Ureter (tissue), 1 donor: ENCODE results near the gene GLP1R. TPM values are rescaled to one million over a fixed set of nuclear protein-coding genes. Genes with fewer than 3 reads are reported as not detected.
"Not testable (repeated sequence)": the region's sequence is repeated elsewhere in the genome, so short reads cannot be mapped to it uniquely, and the experiment has no call there.

Experiments used
- DNase-seq: peaks from one replicate; pipeline ENCODE4 v3.0.0-alpha.2; 2020; ENCODE audit warnings: low spot score
- total RNA-seq: library from RNA; stranded (reverse); gene quantifications from one replicate; pipeline ENCODE4 v1.2.4, GENCODE V29; 2023
- donor health status: DM: yes; HTN: yes; CAD: no.

GLP1R gene
- total RNA-seq, 1 donor from 2014 or later = 0.36 TPM

DNA sequence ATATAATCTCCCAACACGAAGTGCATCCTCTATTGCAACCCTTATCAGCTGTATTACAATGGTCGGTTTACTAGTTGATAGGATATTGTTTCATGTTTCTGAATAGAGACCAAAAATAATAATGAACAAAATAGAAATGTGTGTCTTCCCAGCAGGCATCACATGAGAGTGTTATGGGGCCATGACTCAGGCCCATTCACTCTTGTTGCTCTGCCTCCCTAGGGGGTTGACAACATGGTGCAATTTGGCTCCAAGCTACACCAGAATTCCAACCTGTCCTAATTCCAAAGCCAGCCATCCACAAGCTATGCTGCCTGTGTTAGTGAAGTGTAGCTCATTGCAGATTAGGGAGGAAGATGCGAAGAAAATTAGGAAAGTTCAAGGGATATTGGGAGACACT lies 79.5 kb downstream of the GLP1R start:
- DNase-seq = no peak

- no peak for DNase-seq
These were observed 80.3 kb downstream of the GLP1R start for GRCh38 chr6:39128832-39129231.

DNA sequence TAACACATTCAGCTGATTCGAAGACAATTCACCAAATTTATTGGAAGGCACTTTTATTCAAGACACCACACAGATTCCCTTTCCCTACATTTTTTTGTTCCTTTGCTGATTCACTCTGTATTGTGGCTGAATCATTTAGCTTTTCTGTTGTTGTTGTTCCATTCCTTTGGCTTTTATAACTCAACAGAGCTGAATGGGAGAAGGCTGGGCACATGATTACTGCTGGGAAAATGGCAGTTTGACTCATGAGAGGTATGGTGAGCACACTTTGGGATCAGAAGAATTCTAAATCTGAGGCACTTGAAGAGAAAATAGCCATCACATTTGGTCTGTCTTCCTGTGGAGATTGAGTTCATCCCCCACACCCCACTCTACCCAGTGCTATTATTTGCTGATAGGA lies 82.1 kb downstream of the GLP1R start:
- DNase-seq = no peak

DNA sequence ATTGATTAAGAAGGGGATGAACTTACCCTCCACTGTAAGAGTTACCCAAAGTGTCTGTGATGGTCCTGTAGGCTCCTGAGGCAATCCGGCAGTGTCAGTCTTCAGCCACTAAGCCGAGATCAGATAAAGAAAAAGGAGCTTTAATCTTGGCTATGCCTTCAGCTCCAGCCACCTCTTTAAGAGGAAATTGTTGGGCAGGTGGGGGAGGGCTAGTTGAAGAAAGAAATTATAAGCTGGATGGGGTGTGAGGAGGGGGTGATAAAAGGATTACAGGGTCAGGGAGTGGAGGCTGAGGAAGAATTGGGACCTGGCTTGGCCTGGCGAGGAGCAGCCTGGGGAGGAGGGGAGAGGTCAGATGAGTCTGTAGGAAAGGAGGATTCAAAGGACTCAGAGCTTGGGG lies 86.2 kb downstream of the GLP1R start:
- not testable (repeated sequence) for DNase-seq

DNA sequence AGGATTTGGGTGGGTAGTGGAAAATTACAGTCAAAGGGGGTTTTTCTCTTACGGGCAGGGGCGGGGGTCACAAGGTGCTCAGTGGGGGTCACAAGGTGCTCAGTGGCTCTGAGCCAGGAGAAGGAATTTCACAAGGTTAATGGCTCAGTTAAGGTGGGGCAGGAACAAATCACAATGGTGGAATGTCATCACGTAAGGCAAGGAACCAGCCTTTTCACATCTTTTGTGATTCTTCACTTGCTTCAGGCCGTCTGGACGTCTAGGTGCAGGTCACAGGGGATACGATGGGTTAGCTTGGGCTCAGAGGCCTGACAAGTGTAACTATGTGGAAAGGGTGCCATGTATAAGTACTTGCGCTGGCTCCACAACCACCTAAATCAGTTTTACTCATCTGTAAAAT lies 87.6 kb downstream of the GLP1R start:
- not testable (repeated sequence) for DNase-seq

DNA sequence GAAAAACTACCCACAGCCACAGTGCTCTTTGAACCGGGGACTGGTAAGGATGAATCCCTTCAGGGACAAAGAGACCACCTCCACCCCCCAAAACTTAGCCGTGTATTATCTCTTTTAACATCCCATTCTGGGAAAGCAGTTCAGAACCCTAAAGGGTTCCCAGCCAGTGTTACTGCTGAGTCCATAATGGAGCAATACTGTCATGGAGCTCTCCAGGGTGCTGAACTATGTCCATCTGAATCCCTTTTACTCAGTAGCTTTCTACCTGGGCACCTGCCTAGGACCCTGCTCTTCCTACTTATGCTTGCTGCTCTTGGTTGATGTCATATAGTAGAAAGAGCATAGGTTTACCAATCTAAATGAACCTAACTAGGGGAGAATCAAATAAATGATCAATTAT lies 88.7 kb downstream of the GLP1R start:
- DNase-seq = no peak

Other genes starting within 250 kb of the GLP1R start
- gene SAYSD1, start 66.4 kb downstream of the GLP1R start, total RNA-seq = 19.3 TPM
- gene KCNK5, start 180.7 kb downstream of the GLP1R start, total RNA-seq = 9.8 TPM